Endothelial cell of umbilical vein (primary cell): ENCODE measurements around the gene PAK5. TPM values are rescaled to one million over a fixed set of nuclear protein-coding genes. Genes with fewer than 3 reads are reported as not detected.

Experiments
- BruUV-seq: library from RNA; stranded (reverse); fragments of 400-500 nt; replicated peaks from 2 replicates; lab custom pipeline; 2021; lab: Mats Ljungman, UMichigan
- CTCF ChIA-PET: fragments of 300-600, 350-600 bp; sonication (Branson Sonifier 250); formaldehyde crosslinking; loops from one replicate; lab custom pipeline; 2021; ENCODE audit warnings: antibody characterized with exemption, inconsistent platforms; lab: Charles Lee
- POLR2A ChIA-PET: fragments of 300-600, 350-600 bp; sonication (Branson Sonifier 250); formaldehyde crosslinking; loops from one replicate; lab custom pipeline; 2021; ENCODE audit warnings: antibody characterized with exemption, inconsistent platforms; lab: Charles Lee
- DNase-seq: peaks from one replicate; pipeline ENCODE4 v3.0.0-alpha.2; 2011; ENCODE audit warnings: low read depth, low spot score
- FAIRE-seq: peaks from 2 replicates; lab custom pipeline; 2011; peaks lifted over from hg19 to GRCh38; lab: Jason Lieb, UNC
- H2AFZ ChIP-seq: 2 replicates; pipeline ENCODE4 v1.6.0; 2012; ENCODE audit warnings: low read depth, low read length, control low read depth, inconsistent platforms
- H3K27ac ChIP-seq: 2 replicates; pipeline ENCODE4 v1.5.1; 2011; ENCODE audit warnings: low read depth, mild to moderate bottlenecking, control low read depth, low read length, moderate library complexity; ENCODE audit not compliant: insufficient read depth
- H3K27me3 ChIP-seq, 2 experiments: 2 replicates each; pipeline versions ENCODE4 v1.6.0 to v1.6.1; 2011; ENCODE audit warnings: low read length in 2 of 2, mixed read lengths in 1 of 2; ENCODE audit not compliant: control insufficient read depth in 2 of 2, insufficient read depth in 2 of 2
- H3K36me3 ChIP-seq, 2 experiments: 2 replicates in 1 of 2; 3 replicates in 1 of 2; pipeline ENCODE4 v1.5.1; 2011; ENCODE audit warnings: low read length in 2 of 2, mild to moderate bottlenecking in 1 of 2, moderate library complexity in 1 of 2; ENCODE audit not compliant: control insufficient read depth in 2 of 2, insufficient read depth in 2 of 2; ENCODE audit errors: extremely low read depth in 1 of 2
- H3K4me1 ChIP-seq: 3 replicates; pipeline ENCODE4 v1.5.1; 2011; ENCODE audit warnings: mild to moderate bottlenecking, low read length; ENCODE audit not compliant: control insufficient read depth, insufficient read depth; ENCODE audit errors: extremely low read depth
- H3K4me2 ChIP-seq: 2 replicates; pipeline ENCODE4 v1.6.1; 2011; ENCODE audit warnings: low read length, control low read depth, mixed read lengths; ENCODE audit not compliant: insufficient read depth
- H3K4me3 ChIP-seq, 3 experiments: fragments of 200-600 bp in 1 of 3; sonication (generic), shearing (Covaris generic) in 1 of 3; replicated peaks in 1 of 3; 2 replicates each; pipeline ENCODE4 v1.5.1; 2011 to 2016; ENCODE audit warnings: control low read depth in 3 of 3, low read length in 3 of 3, mild to moderate bottlenecking in 2 of 3, inconsistent platforms in 1 of 3, low read depth in 1 of 3, moderate library complexity in 1 of 3; ENCODE audit not compliant: insufficient read depth in 1 of 3
- H3K79me2 ChIP-seq: 2 replicates; pipeline ENCODE4 v1.6.0; 2012; ENCODE audit warnings: low read length, inconsistent platforms; ENCODE audit not compliant: control insufficient read depth, insufficient read depth
- H3K9ac ChIP-seq: replicated peaks from 2 replicates; pipeline ENCODE3; 2011; ENCODE audit warnings: low read length, control low read depth; ENCODE audit not compliant: insufficient read depth; ENCODE audit errors: extremely low read depth
- H3K9me1 ChIP-seq: replicated peaks from 3 replicates; pipeline ENCODE4 v1.6.0; 2011; ENCODE audit warnings: mild to moderate bottlenecking, low read length; ENCODE audit not compliant: control insufficient read depth, insufficient read depth; ENCODE audit errors: extremely low read depth
- H3K9me3 ChIP-seq: replicated peaks from 2 replicates; pipeline ENCODE4 v1.5.1; 2012; ENCODE audit warnings: low read length, inconsistent platforms; ENCODE audit not compliant: control insufficient read depth, insufficient read depth
- H4K20me1 ChIP-seq: replicated peaks from 2 replicates; pipeline ENCODE3; 2011; ENCODE audit warnings: mild to moderate bottlenecking, low read length; ENCODE audit not compliant: control insufficient read depth, insufficient read depth; ENCODE audit errors: extremely low read depth
- EZH2 ChIP-seq: IDR thresholded peaks from 2 replicates; pipeline ENCODE4 v1.6.1; 2012; ENCODE audit warnings: borderline replicate concordance, low read depth, mild to moderate bottlenecking, moderate library complexity, low read length, inconsistent platforms; ENCODE audit not compliant: severe bottlenecking
- FOS ChIP-seq: IDR thresholded peaks from 2 replicates; pipeline ENCODE4 v1.6.1; 2011; ENCODE audit warnings: mild to moderate bottlenecking, low read length, moderate library complexity, borderline replicate concordance; ENCODE audit not compliant: insufficient read depth
- GATA2 ChIP-seq: IDR thresholded peaks from 2 replicates; pipeline ENCODE4 v1.7.0; 2011; ENCODE audit warnings: low read depth, mild to moderate bottlenecking, moderate library complexity, mixed read lengths, low read length; ENCODE audit not compliant: insufficient read length, insufficient read depth
- JUN ChIP-seq: IDR thresholded peaks from 2 replicates; pipeline ENCODE4 v1.6.1; 2011; ENCODE audit warnings: borderline replicate concordance, low read depth; ENCODE audit not compliant: insufficient read length, insufficient read depth
- MAX ChIP-seq: IDR thresholded peaks from 2 replicates; pipeline ENCODE4 v1.6.1; 2011; ENCODE audit not compliant: insufficient read depth, insufficient read length
- MYC ChIP-seq: IDR thresholded peaks from one replicate; pipeline ENCODE4 v1.6.1; 2011; ENCODE audit warnings: mild to moderate bottlenecking, low read depth, low read length
- POLR2A ChIP-seq: IDR thresholded peaks from 2 replicates; pipeline ENCODE4 v1.6.1; 2012; ENCODE audit warnings: low read depth, mild to moderate bottlenecking, control low read depth, low read length
- POLR2AphosphoS5 ChIP-seq: IDR thresholded peaks from 2 replicates; pipeline ENCODE4 v1.6.1; 2012; ENCODE audit warnings: low read depth, mild to moderate bottlenecking, control low read depth, low read length, moderate library complexity; ENCODE audit not compliant: insufficient read depth
- dilution Hi-C: fragments of 300-500 bp; cut with MboI; formaldehyde crosslinking; loops from one replicate; pipeline ENCODE4 v1.15.0; 2019; ENCODE audit warnings: low sequenced_read_pairs; ENCODE audit not compliant: extremely low pct_ligation_motif_present
- intact Hi-C: fragments of 100-400 bp; cut with micrococcal nuclease; formaldehyde crosslinking; loops from one replicate; pipeline ENCODE4 v1.10.0; 2022
- polyA plus RNA-seq, 4 experiments: library from polyadenylated mRNA; depleted of rRNA in 3 of 4; stranded (reverse) in 3 of 4; unstranded in 1 of 4; fragments of >200 nt; gene quantifications; 2 replicates each; pipeline versions ENCODE4 v1.2.1 to v1.2.3, GENCODE V29; 2011 to 2012; ENCODE audit warnings: missing spikeins in 1 of 4
- total RNA-seq: library from RNA; stranded (reverse); gene quantifications from 2 replicates; pipeline ENCODE4 v1.2.3, GENCODE V29; 2021
- TF ChIP-seq, protein P1 (sequence below), 2 donors: IDR thresholded peaks; 1 replicate in 1 of 2; 2 replicates in 1 of 2; pipeline ENCODE4 v1.5.1; 2011; ENCODE audit warnings: low read length in 2 of 2, mild to moderate bottlenecking in 2 of 2, moderate library complexity in 2 of 2, control low read depth in 1 of 2, inconsistent platforms in 1 of 2, low read depth in 1 of 2; ENCODE audit not compliant: insufficient read depth in 1 of 2; ENCODE audit errors: extremely low read depth in 1 of 2

PAK5 gene
- total and polyA plus RNA-seq, 2 donors (not counting 3 experiments of a cell fraction or from before 2014, with no cell fraction given): not detected

- no peak for FAIRE-seq
- H3K9me1 ChIP-seq: no peaks in the 10 kb centered on the region
- no peak overlapping the region for H3K4me3 ChIP-seq
- TF ChIP-seq GATA2 (no peak), MYC (no peak), MAX (no peak), EZH2 (no peak), FOS (no peak), POLR2AphosphoS5 (no peak), POLR2A (no peak), JUN (no peak)
- TF ChIP-seq, protein P1, sequence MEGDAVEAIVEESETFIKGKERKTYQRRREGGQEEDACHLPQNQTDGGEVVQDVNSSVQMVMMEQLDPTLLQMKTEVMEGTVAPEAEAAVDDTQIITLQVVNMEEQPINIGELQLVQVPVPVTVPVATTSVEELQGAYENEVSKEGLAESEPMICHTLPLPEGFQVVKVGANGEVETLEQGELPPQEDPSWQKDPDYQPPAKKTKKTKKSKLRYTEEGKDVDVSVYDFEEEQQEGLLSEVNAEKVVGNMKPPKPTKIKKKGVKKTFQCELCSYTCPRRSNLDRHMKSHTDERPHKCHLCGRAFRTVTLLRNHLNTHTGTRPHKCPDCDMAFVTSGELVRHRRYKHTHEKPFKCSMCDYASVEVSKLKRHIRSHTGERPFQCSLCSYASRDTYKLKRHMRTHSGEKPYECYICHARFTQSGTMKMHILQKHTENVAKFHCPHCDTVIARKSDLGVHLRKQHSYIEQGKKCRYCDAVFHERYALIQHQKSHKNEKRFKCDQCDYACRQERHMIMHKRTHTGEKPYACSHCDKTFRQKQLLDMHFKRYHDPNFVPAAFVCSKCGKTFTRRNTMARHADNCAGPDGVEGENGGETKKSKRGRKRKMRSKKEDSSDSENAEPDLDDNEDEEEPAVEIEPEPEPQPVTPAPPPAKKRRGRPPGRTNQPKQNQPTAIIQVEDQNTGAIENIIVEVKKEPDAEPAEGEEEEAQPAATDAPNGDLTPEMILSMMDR (IDR thresholded peaks at IDR 0.05; ENCODE audit: extremely low read depth in 1 of 2, insufficient read depth in 1 of 2, low read depth in 1 of 2, low read length in 2 of 2): no peak
- ChIA-PET POLR2A (no interaction called here), CTCF (interaction anchor here (1.0 kb wide), 1 partner anchor 19 kb away, joined by 3 read pairs; the partner anchor contains the start of gene LAMP5)
- dilution Hi-C loops (no loop called here), intact Hi-C loops (no loop called here)
- no peaks in the 10 kb centered on the region for H3K36me3 ChIP-seq
- no peak overlapping the region for H3K9ac ChIP-seq
- no peak for DNase-seq
- peaks cover 0 to 2% of the 10 kb centered on the region in 2 experiments for H3K27me3 ChIP-seq
- H3K9me3 ChIP-seq: no peaks in the 10 kb centered on the region
- H4K20me1 ChIP-seq: no peaks in the 10 kb centered on the region
- no peak overlapping the region for H3K27ac ChIP-seq
- no peak overlapping the region for H2AFZ ChIP-seq
- no TSS peak for BruUV-seq
- H3K79me2 ChIP-seq: no peaks in the 10 kb centered on the region
- H3K4me2 ChIP-seq: no peak overlapping the region
- no peaks in the 10 kb centered on the region for H3K4me1 ChIP-seq
Measured at GRCh38 chr20:9495701-9496100, 343.2 kb downstream of the PAK5 start.
